SK-N-SH (cell line): ENCODE data around the gene PRKN. TPM values are rescaled to one million over a fixed set of nuclear protein-coding genes. Genes with fewer than 3 reads are reported as not detected.

Experiments
- CTCF ChIA-PET: fragments of 300-600, 350-600 bp; formaldehyde crosslinking; extraction: SDS; loops from one replicate; lab custom pipeline; 2021; lab: Yijun Ruan, JAX
- POLR2A ChIA-PET: fragments of 350-600 bp; sonication (Branson Sonifier 250); formaldehyde crosslinking; extraction: SDS; loops from one replicate; lab custom pipeline; 2020; ENCODE audit warnings: antibody characterized with exemption, inconsistent platforms; lab: Yijun Ruan, JAX
- DNase-seq: peaks from one replicate; pipeline ENCODE4 v3.0.0; 2012
- H2AFZ ChIP-seq: fragments of 200-600 bp; sonication (generic); 2 replicates; pipeline ENCODE4 v1.8.1; 2016; ENCODE audit warnings: antibody characterized with exemption, mild to moderate bottlenecking, low read depth
- H3F3A ChIP-seq: fragments of 200-600 bp; sonication (generic); replicated peaks from 2 replicates; pipeline ENCODE3; 2016; ENCODE audit warnings: antibody characterized with exemption, mild to moderate bottlenecking; ENCODE audit not compliant: insufficient read depth
- H3K27ac ChIP-seq, 2 experiments: fragments of 200-500 bp in 1 of 2; fragments of 200-600 bp in 1 of 2; sonication (Bioruptor generic) in 1 of 2; sonication (generic), shearing (Covaris generic) in 1 of 2; 2 replicates each; pipeline versions ENCODE4 v1.5.1 to v1.6.1; 2014 to 2016; ENCODE audit warnings: low read depth in 2 of 2, inconsistent platforms in 1 of 2, low read length in 1 of 2, mild to moderate bottlenecking in 1 of 2, mixed read lengths in 1 of 2
- H3K27me3 ChIP-seq: fragments of 200-600 bp; sonication (generic), shearing (Covaris generic); 2 replicates; pipeline ENCODE4 v1.6.1; 2016; ENCODE audit warnings: mixed run types; ENCODE audit not compliant: insufficient read depth
- H3K36me3 ChIP-seq, 2 experiments: fragments of 200-500 bp in 1 of 2; fragments of 200-600 bp in 1 of 2; sonication (Bioruptor generic) in 1 of 2; sonication (generic) in 1 of 2; replicated peaks in 1 of 2; 2 replicates each; pipeline versions ENCODE3 to v1.5.1; 2014 to 2016; ENCODE audit warnings: low read length in 1 of 2, mild to moderate bottlenecking in 1 of 2; ENCODE audit not compliant: insufficient read depth in 2 of 2, control insufficient read depth in 1 of 2
- H3K4me1 ChIP-seq, 2 experiments: fragments of 200-500 bp in 1 of 2; fragments of 200-600 bp in 1 of 2; sonication (Bioruptor generic) in 1 of 2; sonication (generic), shearing (Covaris generic) in 1 of 2; 2 replicates each; pipeline versions ENCODE4 v1.5.1 to v1.6.1; 2014 to 2016; ENCODE audit warnings: low read depth in 1 of 2, low read length in 1 of 2, mixed run types in 1 of 2; ENCODE audit not compliant: insufficient read depth in 2 of 2, control insufficient read depth in 1 of 2
- H3K4me2 ChIP-seq: fragments of 200-600 bp; sonication (generic), shearing (Covaris generic); 2 replicates; pipeline ENCODE4 v1.6.1; 2017; ENCODE audit warnings: mixed run types
- H3K4me3 ChIP-seq, 2 experiments: fragments of 200-500 bp in 1 of 2; fragments of 200-600 bp in 1 of 2; sonication (Bioruptor generic) in 1 of 2; sonication (generic), shearing (Covaris generic) in 1 of 2; 2 replicates each; pipeline versions ENCODE4 v1.5.1 to v1.8.1; 2014 to 2016; ENCODE audit warnings: low read depth in 2 of 2, inconsistent platforms in 1 of 2, low read length in 1 of 2, mild to moderate bottlenecking in 1 of 2, mixed read lengths in 1 of 2, moderate library complexity in 1 of 2
- H3K79me2 ChIP-seq: fragments of 200-600 bp; sonication (generic); 2 replicates; pipeline ENCODE4 v1.8.1; 2017; ENCODE audit warnings: mild to moderate bottlenecking; ENCODE audit not compliant: insufficient read depth
- H3K9ac ChIP-seq: fragments of 200-600 bp; sonication (generic); 2 replicates; pipeline ENCODE4 v1.6.1; 2017; ENCODE audit warnings: mixed run types
- H3K9me2 ChIP-seq: fragments of 200-600 bp; sonication (generic); 2 replicates; pipeline ENCODE4 v1.6.1; 2017; ENCODE audit warnings: mixed run types
- H3K9me3 ChIP-seq: fragments of 200-600 bp; sonication (generic); 2 replicates; pipeline ENCODE4 v1.6.1; 2017; ENCODE audit warnings: mixed run types, mild to moderate bottlenecking, moderate library complexity
- H4K20me1 ChIP-seq: fragments of 200-600 bp; sonication (generic); 2 replicates; pipeline ENCODE4 v1.6.1; 2017; ENCODE audit warnings: mild to moderate bottlenecking, mixed run types; ENCODE audit not compliant: insufficient read depth
- CTCF ChIP-seq: fragments of 200-600 bp; sonication (generic); IDR thresholded peaks from 2 replicates; pipeline ENCODE4 v1.6.1; 2017; ENCODE audit warnings: antibody characterized with exemption, mild to moderate bottlenecking, moderate library complexity
- ELF1 ChIP-seq: IDR thresholded peaks from 2 replicates; pipeline ENCODE4 v1.4.0; 2012
- EZH2phosphoT487 ChIP-seq: fragments of 200-600 bp; sonication (generic); IDR thresholded peaks from 2 replicates; pipeline ENCODE4 v1.6.1; 2017; ENCODE audit warnings: low read depth, mixed run types, mild to moderate bottlenecking, antibody characterized with exemption, moderate library complexity, borderline replicate concordance
- FOSL2 ChIP-seq: IDR thresholded peaks from 2 replicates; pipeline ENCODE4 v1.4.0; 2012; ENCODE audit warnings: low read depth, mild to moderate bottlenecking, moderate library complexity, borderline replicate concordance
- FOXJ3 ChIP-seq: sonication (generic); formaldehyde crosslinking; IDR thresholded peaks from 2 replicates; pipeline ENCODE4 v1.5.1; 2020; ENCODE audit warnings: mild to moderate bottlenecking, missing genetic modification reagents
- FOXM1 ChIP-seq: IDR thresholded peaks from 2 replicates; pipeline ENCODE4 v1.4.0; 2012; ENCODE audit warnings: low read depth, mild to moderate bottlenecking
- IRF3 ChIP-seq: fragments of 150-350 bp; IDR thresholded peaks from 2 replicates; pipeline ENCODE4 v1.6.1; 2016; ENCODE audit warnings: mild to moderate bottlenecking, low read depth, low read length
- JUND ChIP-seq: IDR thresholded peaks from 2 replicates; pipeline ENCODE4 v1.4.0; 2012
- MAX ChIP-seq: IDR thresholded peaks from 2 replicates; pipeline ENCODE4 v1.4.0; 2012; ENCODE audit warnings: low read depth
- MEF2A ChIP-seq: IDR thresholded peaks from 2 replicates; pipeline ENCODE4 v1.4.0; 2012; ENCODE audit warnings: low read depth, borderline replicate concordance
- NFIC ChIP-seq: IDR thresholded peaks from 2 replicates; pipeline ENCODE4 v1.4.0; 2012; ENCODE audit warnings: borderline replicate concordance
- RAD21 ChIP-seq: IDR thresholded peaks from 2 replicates; pipeline ENCODE4 v1.6.1; 2012; ENCODE audit warnings: mild to moderate bottlenecking, low read length
- RCOR1 ChIP-seq: fragments of 150-350 bp; IDR thresholded peaks from 2 replicates; pipeline ENCODE4 v1.6.1; 2017; ENCODE audit warnings: antibody characterized with exemption, low read length
- RFX5 ChIP-seq: IDR thresholded peaks from 2 replicates; pipeline ENCODE4 v1.6.1; 2012; ENCODE audit warnings: mild to moderate bottlenecking, improper control_type of control experiment, low read length
- RXRA ChIP-seq: IDR thresholded peaks from 2 replicates; pipeline ENCODE4 v1.4.0; 2012; ENCODE audit warnings: low read depth, mild to moderate bottlenecking, borderline replicate concordance
- WGBS: methylation state at CpG from one replicate; pipeline ENCODE4 v1.1.6; 2017; ENCODE audit warnings: low lambda C conversion rate; 5-methylcytosine and 5-hydroxymethylcytosine counted together
- polyA plus RNA-seq, 3 experiments: library from polyadenylated mRNA; depleted of rRNA; stranded (reverse); fragments of >200 nt; gene quantifications; 2 replicates each; pipeline ENCODE4 v1.2.3, GENCODE V29; 2012
- TF ChIP-seq, protein P1 (sequence below): IDR thresholded peaks from 2 replicates; pipeline ENCODE4; 2012
- TF ChIP-seq, protein P2 (sequence below): fragments of 150-350 bp; IDR thresholded peaks from 2 replicates; pipeline ENCODE4 v1.6.1; 2017; ENCODE audit warnings: antibody characterized with exemption, low read length, low read depth, borderline replicate concordance

Gene PRKN
- polyA plus RNA-seq, 1 of the 3 experiments (the other 2 are of a cell fraction), result 0.76 TPM

GRCh38 chr6:162301128-162301527 is 426.4 kb downstream of the PRKN start:
- H3K27ac ChIP-seq, result no peak overlapping the region
- TF ChIP-seq JUND (no peak), FOSL2 (no peak), FOXJ3 (no peak), MAX (no peak), FOXM1 (no peak), RXRA (no peak), IRF3 (no peak), ELF1 (no peak), MEF2A (no peak), RCOR1 (no peak), RFX5 (no peak), RAD21 (no peak), CTCF (no peak), NFIC (no peak), EZH2phosphoT487 (no peak)
- TF ChIP-seq, protein P1, sequence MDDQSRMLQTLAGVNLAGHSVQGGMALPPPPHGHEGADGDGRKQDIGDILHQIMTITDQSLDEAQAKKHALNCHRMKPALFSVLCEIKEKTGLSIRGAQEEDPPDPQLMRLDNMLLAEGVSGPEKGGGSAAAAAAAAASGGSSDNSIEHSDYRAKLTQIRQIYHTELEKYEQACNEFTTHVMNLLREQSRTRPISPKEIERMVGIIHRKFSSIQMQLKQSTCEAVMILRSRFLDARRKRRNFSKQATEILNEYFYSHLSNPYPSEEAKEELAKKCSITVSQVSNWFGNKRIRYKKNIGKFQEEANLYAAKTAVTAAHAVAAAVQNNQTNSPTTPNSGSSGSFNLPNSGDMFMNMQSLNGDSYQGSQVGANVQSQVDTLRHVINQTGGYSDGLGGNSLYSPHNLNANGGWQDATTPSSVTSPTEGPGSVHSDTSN, result no peak
- TF ChIP-seq, protein P2, sequence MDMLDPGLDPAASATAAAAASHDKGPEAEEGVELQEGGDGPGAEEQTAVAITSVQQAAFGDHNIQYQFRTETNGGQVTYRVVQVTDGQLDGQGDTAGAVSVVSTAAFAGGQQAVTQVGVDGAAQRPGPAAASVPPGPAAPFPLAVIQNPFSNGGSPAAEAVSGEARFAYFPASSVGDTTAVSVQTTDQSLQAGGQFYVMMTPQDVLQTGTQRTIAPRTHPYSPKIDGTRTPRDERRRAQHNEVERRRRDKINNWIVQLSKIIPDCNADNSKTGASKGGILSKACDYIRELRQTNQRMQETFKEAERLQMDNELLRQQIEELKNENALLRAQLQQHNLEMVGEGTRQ, result no peak
- TF ChIP-seq, all 33 proteins: peak for 0
- POLR2A ChIA-PET, result no interaction called here
- H3K4me3 ChIP-seq, result no peak overlapping the region
- no peak for DNase-seq
- H2AFZ ChIP-seq, result no peak overlapping the region
- no peaks in the 10 kb centered on the region; a peak in 1 of 4 replicates for H3K4me1 ChIP-seq
- H3K9me3 ChIP-seq, result no peaks in the 10 kb centered on the region
- H3K4me2 ChIP-seq, result no peak overlapping the region
- no peaks in the 10 kb centered on the region for H3K79me2 ChIP-seq
- no peaks in the 10 kb centered on the region for H3F3A ChIP-seq
- no peak overlapping the region for H3K9ac ChIP-seq
- CTCF ChIA-PET, result no interaction called here
- 46% methylated on average over 6 of the region's 6 CpGs for WGBS
- no peaks in the 10 kb centered on the region for H4K20me1 ChIP-seq
- H3K9me2 ChIP-seq, result no peaks in the 10 kb centered on the region
- no peaks in the 10 kb centered on the region for H3K27me3 ChIP-seq
- H3K36me3 ChIP-seq, result no peaks in the 10 kb centered on the region
